Activated gamma-delta T cell treated with anti-CD3 and anti-CD28 coated beads, Interleukin-2, amount 50 U/mL, for 16 hours (primary cell): ENCODE measurements around the gene PPP1CB.

Source experiments
- DNase-seq: peaks from one replicate; pipeline ENCODE4 v3.0.0-alpha.2; 2020; ENCODE audit warnings: low read depth

PPP1CB gene

DNA sequence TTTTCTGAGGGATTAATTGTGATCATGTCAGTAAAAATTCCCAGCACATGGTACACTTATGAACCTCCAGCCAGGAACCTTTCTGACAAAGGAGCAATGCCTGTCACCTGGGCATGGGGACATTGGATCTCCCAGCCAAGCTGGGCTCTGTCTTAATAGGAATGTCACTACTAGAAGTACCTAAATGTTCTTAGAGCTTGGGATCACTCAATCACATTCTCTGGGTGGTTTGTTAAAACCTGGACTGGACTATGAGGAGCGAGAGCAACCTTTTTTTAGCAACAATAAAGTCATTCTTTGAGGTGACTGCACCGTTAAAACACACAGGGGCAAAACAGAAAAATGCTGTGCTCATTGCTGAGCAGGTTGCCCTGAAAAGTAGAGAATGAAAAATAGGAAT lies 6.4 kb upstream of the PPP1CB start:
- no peak for DNase-seq

DNA sequence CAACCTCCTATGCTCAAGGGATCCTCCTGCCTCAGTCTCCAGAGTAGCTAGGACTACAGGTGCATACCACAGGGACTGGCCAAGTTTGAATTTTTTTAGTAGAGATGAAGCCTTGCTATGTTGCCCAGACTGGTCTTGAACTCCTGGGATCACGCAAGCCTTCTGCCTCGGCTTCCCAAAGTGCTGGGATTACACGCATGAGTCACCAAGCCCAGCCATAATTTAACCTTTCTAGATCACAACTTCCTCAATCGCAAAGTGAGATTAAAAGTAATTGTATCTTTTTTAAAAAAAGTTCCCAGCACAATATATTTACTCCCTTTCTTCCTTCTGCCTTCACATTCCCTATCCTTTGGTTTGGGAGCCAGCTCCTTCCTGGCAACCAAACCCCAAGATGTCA lies 5.8 kb upstream of the PPP1CB start:
- DNase-seq = no peak

DNA sequence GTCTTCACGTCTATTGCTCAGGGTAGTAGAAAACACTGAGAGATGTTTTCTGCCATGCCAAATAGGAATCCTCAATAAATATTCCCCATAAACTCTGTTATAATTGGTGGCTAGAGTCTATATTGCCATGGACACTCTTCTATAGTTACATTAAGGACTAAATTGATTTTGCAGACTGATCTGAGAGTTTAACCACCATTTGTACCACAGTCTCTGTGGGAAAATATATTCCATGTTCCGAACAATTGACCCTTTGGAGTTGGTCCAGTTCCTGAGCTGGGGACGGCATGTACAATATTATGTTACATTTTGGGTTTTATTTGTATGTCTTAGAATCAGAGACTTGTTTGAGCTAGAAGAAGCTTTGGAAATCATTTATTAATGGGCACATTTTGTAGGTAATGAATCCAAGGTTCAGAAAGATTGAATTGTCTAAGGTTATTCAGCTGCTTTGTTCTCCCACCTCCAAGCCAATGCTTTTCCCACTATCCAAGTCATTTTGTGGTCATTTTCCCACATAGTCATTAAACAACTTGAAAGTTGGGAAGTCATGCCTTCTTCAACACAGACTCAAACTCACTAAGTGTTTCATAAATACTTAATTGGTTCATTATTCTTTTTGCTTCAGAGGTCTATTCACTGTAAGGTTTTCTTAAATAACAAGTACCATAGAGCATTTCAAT lies 5.1 kb upstream of the PPP1CB start:
- DNase-seq = no peak

DNA sequence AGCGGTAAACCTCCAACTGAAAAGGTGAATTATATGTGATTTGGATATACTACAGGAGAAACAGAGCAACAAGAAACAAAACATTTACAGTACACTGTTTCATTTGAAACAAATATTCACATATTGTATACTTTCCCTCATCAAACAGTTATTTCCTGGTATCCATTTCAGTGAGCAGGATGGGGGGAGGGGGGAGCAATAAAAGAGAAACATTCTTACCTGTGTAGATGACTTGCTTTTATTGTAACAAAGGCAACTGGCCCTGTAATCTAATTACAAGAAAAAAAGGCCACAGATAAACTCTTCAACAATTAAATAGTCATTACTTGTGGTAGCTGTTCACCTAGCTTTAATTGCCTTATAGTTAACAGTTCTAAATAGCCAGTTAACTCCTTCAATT lies 3.9 kb upstream of the PPP1CB start:
- no peak for DNase-seq

DNA sequence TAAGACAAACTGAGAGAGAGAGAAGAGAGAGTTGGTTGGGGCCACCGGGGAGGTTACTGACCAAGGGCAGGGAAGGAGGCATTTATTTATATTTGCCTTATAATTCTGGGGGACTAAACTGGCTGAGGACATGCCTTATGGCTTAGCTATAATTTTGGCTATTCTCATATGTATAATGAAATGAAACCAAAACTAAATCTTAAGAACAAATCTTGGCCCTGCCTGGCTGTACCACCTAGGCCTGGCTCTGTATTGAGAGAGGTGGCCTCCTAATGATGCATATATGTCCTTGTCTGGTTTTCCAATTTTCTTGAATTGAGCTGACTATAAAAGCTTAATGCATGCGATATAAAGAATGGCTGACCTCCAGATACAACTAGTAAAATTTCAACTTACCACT lies 3.5 kb upstream of the PPP1CB start:
- DNase-seq = no peak

DNA sequence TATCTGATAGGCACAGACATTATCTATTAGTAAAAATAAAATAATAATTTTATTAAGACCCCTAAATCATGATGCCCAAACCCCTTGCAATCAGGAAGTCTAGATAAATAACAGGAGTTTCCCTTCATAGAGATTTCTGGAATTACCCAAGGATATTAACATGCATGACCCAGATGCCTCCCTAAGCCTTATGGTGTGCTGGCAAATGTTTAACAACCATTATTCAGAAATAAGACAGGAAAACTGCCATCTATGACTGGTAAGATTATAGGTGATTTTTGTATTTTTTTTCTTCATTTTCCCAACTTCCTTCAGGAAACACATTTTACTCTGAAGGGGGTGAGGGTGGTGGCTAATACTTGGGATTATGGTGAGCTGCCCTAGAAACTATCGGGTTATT lies 2.7 kb upstream of the PPP1CB start:
- no peak for DNase-seq

DNA sequence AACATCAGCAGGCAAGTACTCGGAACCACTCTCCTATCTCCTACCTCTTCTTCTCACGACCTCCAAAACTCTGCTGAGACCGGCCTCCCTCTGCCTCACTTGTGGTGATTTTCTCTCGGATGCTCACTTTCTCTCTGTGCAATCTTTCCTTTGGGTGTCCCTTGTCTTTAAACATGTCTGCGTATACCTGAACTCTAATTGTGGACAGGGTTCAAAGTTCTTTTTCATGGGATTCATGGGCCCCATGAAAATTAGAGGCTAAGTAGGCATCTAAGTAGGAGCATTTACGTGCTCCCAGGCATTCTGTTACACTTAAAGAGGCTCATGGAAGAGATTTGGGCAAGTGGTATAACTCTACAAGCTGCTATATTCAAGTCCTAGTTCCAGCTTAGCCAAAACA lies 2.1 kb upstream of the PPP1CB start:
- DNase-seq = no peak

DNA sequence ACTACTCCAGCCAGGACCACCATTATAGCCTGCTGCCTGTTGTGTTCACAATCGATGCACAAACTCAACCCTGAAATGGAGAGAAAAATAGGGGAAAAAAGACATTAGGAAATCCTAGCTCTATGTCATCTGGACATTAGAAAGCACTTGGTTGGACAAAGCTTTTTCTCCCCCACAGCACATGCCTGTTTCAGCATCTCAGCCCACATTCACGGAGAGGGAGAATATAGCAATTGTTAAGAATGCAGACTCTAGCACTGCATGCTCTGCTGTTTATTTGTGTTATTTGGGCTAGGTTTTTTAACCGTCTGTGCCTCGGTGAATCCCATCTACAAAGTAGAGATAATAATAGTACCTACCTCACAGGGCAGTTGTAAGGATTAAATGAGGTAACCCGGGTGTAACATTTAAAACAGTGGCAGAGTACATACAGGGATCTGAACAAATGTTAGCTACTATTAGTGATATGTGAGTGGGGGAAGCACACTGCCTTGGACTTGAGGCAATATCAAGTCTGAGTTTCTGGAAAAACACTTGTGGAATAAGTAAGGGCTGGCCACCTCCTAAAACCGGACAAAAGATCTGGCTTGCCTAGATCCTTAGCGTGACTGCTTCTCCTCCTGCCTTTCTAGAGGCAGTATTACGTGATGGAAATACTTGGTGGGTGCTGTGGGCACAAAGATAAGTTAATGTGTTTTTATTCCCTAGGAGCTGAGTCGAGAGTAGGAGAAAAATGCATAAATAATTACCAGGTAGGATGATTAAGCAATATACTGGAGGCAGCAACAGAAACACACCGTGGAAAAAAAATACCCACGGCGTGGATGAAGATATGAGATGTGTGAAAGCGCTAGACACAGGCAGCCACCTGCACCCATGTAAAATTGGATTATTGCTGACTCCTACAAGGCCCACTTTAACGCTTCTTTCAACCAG lies 1.0 kb upstream of the PPP1CB start:
- no peak for DNase-seq

DNA sequence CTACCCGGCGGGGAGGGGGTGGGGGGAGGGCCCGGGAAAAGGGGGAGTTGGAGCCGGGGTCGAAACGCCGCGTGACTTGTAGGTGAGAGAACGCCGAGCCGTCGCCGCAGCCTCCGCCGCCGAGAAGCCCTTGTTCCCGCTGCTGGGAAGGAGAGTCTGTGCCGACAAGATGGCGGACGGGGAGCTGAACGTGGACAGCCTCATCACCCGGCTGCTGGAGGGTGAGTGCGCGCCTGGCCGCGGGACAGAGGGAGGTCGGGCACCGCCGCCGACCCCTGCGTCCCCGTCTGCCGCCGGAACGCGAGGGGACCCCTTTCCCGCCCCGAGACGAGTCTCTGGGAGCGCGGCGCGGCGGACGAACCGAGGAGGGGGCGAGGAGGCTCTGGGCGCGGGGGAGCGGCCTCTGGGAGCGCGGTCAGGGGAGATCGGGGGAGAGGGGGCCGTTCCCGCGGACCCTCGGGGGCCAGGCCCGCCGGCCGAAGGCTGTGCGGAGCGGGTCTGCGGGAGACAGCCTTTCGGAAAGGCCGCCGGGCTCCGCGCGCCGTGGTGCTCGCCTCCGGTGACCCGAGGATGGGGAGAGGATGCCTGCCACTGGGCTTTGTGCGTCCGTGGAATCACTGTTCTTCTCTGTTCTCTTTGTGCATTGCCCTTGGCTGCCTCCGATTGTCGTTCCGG lies 463 bp downstream of the PPP1CB start:
- no peak for DNase-seq

DNA sequence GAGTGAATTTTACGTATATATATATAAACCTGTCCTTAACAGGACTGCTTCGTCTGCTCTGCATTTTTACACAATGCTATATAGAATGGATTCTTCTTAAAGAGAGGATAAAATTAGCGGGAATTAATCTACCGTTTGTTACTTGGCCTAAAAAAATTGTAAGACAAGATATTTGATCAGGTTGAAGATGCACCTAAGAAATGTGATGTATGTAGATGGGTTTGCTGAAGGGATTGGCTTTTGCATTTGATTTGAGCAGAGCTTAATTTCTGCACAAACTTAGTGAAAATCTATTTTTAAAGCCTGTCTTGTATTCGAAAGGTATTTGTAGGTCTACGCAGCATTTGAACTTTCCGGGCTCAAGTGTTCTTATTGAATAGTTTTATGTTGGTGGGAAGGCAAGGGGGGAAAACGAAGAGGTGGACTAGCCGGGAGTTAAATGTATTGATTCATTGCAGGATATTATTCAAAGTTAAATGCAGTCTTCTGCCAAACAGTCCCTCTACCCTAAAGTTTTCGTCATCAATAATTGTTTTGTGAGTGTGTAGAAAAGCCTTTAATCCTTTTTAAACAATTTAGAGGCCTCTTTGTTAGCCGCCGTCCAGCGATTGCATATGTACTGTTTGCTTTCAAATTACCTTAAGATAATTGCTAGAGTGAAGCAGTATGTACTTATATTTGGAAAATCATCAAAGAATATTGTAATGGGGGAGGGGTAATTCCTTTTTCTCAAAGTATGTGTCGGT lies 1.2 kb downstream of the PPP1CB start:
- no peak for DNase-seq

DNA sequence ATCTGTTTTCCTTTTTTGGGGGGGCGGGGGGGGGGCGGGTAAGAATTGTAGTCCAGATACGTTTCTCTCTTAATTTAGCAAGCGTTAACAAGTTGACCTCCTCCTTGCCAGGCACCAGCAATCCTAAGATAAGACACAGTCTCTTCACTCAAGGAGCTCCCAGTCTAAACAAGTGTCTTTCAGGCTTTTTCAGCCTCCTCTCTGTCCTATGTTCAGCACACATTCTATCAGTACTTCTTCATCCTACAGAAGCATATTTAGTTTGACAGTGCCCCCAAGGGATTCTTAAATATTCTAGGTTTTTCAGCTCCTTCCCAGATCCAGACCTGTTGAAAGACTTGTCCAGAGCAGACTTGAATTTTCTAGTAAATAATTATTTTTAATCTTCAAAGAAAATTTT lies 2.7 kb downstream of the PPP1CB start:
- no peak for DNase-seq

DNA sequence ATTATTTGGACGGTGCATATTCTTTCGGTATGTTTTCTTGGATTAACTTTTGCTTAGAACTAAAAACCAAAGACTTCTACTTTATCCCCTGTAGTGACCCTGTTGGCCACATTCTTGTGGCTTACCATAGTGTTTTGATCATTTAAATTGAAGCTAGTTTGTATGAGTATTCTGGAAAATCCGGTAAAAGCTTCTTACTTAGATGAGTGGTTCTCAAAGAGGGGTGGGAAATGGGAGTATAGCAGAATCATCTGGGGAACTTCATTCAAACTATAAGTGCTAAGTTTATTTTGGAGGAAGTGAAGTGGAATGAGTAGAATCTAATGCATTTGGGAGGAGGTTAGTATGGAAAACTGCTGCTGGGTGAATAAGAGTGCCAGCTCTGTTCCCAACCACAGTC lies 3.8 kb downstream of the PPP1CB start:
- no peak for DNase-seq

DNA sequence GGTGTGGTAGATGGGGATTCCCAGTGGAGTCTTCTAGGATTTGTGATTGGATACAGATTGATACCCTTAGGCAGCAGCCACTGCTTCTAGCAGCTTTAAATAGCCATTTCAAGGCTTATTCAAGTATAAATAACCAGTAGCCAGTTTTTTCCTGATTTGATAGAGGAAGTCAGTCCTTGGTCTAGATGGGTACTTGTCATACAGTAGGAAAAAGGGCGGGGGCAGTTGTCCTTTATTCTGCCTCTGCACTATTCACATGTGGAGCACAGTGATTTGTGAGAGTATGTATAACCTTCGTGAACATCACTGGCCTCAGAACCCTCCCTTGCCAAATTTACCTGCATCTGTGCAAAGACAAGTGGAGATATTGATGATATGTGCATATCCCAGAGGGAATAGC lies 6.8 kb downstream of the PPP1CB start:
- DNase-seq = no peak

DNA sequence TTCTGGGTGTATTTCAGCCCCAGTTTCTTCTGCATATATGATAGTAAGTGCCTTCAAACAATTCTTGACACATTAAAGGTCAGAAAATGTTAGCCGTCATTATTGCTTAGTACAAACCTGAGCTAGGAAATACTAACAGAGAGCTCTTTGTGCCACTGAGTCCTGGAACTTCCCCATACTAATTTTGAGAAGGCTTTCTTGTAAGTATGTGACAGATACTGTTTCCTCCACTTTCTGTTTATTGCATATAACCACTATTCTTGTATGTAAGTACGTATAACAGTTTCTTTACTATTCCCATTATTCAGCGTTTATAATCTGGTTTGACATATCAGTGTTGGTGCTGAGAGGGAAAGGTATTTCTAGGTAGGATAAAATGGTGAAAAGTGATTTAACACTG lies 9.8 kb downstream of the PPP1CB start:
- DNase-seq = no peak

DNA sequence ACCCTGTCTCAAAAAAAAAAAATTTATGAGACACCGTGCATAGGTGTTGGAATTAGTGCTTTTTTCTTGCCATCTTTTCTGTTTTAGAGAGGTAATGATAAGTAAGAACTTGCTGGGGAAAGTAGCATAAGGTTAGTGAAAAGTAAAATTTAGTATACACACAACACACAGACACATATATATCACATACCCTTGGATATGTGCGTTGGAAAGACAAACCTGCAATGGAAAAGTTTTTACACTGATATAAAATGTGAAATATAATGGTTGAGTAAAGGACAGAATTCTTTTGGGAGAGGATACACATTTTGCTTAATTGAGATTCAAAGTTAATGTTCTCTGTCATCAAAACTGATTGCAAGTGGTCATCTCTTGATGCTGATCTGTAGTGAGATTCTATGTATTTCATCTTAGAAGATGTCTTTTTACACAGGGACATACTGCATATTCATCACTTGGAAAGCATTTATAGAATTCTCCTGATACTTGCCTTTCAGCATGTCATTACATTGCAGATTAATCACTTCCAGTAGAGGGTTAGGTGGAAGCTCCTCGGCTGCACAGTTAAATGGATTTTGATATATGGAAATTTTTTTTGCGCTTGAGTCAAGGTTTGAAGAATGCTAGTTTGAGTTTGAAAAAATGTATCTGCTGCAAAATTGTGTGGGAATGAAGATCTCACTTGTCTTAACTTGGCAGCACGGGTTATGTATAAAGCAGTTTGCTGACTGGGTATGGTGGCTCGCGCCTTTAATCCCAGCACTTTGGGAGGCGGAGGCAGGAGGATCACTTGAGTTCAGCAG lies 13.5 kb downstream of the PPP1CB start:
- no peak for DNase-seq

DNA sequence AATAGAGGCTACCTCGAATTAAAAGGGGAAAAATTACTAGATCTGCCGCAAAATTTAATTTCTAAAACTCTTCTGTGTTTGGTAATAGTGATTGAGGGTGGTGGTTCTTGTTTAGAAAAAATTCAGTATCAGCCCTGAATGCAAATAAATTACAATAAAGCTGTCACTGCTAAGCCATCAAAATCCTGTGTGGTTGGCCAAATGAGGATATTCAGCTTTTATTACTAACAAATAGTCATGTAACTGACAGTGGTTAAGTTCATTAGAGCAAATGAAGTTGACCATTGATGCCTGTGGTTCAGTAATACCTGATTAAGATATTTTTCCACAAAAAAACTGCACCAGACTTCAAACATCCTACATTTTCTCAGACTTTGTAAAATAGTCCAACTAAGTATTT lies 14.4 kb downstream of the PPP1CB start:
- no peak for DNase-seq

DNA sequence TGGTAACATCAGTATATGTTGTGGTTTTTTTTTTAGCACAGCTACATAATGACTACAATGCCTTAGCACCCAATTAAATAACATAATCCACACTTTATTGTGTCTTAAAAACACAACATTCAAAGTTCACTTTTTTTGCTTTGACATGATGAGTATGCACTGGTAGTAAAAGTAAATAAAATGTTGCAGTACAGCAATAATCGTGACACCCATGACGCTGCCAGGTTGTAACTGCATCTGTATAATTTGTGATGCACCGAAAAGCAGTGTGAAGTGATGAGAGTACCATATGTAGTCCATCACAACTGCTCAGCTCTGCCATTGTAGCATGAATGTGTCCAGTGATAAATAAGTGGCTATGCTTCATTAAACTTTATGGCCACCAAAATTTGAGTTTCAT lies 15.7 kb downstream of the PPP1CB start:
- DNase-seq = no peak

DNA sequence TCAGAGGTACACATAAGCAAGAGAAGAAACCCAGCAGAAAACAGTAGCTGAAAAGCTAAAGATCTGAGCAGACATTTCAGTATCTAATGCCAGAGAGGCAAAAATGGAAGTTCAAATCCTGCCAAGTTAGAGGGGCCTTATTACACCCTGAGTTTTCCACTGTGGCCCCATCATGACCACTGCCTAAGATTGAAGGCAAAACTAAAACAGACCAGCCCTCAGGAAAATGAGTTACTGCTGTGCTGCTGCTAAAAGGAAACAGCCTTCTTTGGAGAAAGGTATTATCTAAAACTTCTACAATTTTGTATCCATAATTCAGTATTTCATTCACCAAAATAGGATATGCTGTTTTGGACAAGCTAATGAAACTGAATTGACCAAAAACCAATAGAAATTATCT lies 16.8 kb downstream of the PPP1CB start:
- no peak for DNase-seq

DNA sequence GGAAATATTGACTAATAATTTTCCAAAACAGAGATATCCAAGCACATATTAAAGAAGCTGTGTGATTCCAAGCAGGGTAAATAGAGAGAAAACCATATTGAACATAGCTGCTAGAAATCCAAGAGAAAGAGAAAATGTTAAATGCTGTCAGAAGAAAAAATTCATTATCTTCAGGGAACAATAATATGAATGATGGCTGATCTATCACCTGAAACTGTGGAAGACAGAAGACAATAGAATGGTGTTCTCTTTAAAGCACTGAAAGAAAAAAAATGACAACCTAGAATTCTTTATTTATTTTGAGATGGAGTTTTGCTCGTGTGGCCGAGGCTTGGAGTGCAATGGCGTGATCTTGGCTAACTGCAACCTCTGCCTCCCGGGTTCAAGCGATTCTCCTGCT lies 17.3 kb downstream of the PPP1CB start:
- DNase-seq = no peak

DNA sequence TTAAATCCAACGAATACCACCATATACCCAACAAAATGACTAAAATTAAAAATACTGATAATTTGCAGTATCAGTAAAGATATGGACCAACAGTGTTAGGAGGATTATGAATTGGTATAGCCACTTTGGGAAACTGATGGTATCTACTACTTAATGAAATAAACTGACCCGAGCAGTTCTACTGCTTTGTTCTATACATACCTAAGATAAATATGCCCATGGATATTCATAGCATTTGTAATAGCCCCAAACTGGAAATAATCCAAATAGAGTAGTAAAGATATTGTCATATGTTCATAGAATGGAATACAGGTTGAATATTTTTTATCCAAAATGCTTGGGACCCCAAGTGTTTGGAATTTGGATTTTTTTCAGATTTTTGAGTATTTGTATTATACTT lies 20.7 kb downstream of the PPP1CB start:
- DNase-seq = no peak

DNA sequence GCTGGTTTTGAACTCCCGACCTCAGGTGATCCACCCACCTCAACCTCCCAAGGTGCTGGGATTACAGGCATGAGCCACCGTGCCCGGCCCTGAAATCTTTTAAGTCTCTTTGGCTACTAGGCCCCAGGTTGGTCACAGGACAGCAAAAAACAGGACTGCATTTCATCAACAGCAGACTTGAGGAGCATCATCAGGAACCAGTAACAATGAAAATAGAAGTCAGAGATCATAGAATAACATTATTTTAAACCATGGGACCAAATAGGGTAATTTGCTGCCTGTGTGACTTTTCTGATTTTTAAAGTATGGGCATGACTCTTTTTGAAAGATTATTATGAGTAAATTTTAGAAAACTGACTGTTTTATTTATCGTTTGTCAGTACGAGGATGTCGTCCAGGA lies 24.8 kb downstream of the PPP1CB start:
- no peak for DNase-seq

DNA sequence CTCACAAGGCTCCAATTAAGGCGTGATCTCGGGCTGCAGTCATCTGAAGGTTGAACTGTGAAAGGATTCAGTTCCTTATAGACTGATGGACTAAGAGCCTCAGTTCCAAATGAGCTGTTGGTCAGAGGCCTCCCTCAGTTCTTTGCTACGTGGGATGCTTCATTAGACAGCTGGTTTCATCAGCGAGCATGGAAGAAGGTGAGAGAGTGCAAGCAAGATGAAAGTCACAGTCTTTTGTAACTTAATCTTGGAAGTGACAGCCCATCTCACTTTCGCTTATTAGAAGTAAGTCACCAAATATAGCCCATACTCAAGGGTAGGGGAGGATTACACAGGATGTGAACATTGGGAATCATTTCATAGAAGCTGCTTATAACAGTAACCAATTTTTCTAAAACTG lies 26.8 kb downstream of the PPP1CB start:
- no peak for DNase-seq
